OCI-LY1 (cell line): ENCODE measurements around the gene ATXN1.

Experiments used
- H2AFZ ChIP-seq: fragments of 200-600 bp; sonication (generic), shearing (Covaris generic); 2 replicates; pipeline ENCODE4 v1.6.0; 2014; ENCODE audit warnings: antibody characterized with exemption, mild to moderate bottlenecking, low read length
- H3F3A ChIP-seq: fragments of 200-600 bp; sonication (generic), shearing (Covaris generic); 2 replicates; pipeline ENCODE4 v1.6.0; 2014; ENCODE audit warnings: mild to moderate bottlenecking, antibody characterized with exemption, low read length, moderate library complexity; ENCODE audit not compliant: insufficient read depth
- H3K27ac ChIP-seq: fragments of 200-600 bp; sonication (generic); 2 replicates; pipeline ENCODE4 v1.5.1; 2014; ENCODE audit warnings: low read length, mixed run types, mild to moderate bottlenecking, low read depth; ENCODE audit not compliant: poor library complexity, severe bottlenecking
- H3K27me3 ChIP-seq: fragments of 200-600 bp; sonication (generic); 2 replicates; pipeline ENCODE4 v1.6.0; 2014; ENCODE audit warnings: antibody characterized with exemption, mild to moderate bottlenecking, low read length, moderate library complexity; ENCODE audit not compliant: insufficient read depth
- H3K36me3 ChIP-seq: fragments of 200-600 bp; sonication (generic); 2 replicates; pipeline ENCODE4 v1.6.1; 2014; ENCODE audit warnings: mild to moderate bottlenecking, antibody characterized with exemption, low read length, moderate library complexity, mixed read lengths; ENCODE audit not compliant: insufficient read depth
- H3K4me1 ChIP-seq: fragments of 200-600 bp; sonication (generic); 2 replicates; pipeline ENCODE4 v1.5.1; 2014; ENCODE audit warnings: mild to moderate bottlenecking, low read length, moderate library complexity; ENCODE audit not compliant: insufficient read depth, severe bottlenecking
- H3K4me2 ChIP-seq: fragments of 200-600 bp; sonication (generic), shearing (Covaris generic); 2 replicates; pipeline ENCODE4 v1.6.1; 2014; ENCODE audit warnings: low read length
- H3K4me3 ChIP-seq: fragments of 200-600 bp; sonication (generic); 2 replicates; pipeline ENCODE4 v1.5.1; 2014; ENCODE audit warnings: low read length, low read depth, mild to moderate bottlenecking, mixed read lengths; ENCODE audit not compliant: poor library complexity, severe bottlenecking
- H3K79me2 ChIP-seq: fragments of 200-600 bp; shearing (Covaris generic); 2 replicates; pipeline ENCODE4 v1.6.1; 2016; ENCODE audit warnings: mixed run types, low read length, mixed read lengths; ENCODE audit not compliant: insufficient read depth
- H3K9ac ChIP-seq: fragments of 200-600 bp; sonication (generic), shearing (Covaris generic); 2 replicates; pipeline ENCODE4 v1.6.1; 2014; ENCODE audit warnings: mild to moderate bottlenecking, low read length, mixed read lengths
- H3K9me2 ChIP-seq: fragments of 200-600 bp; sonication (generic), shearing (Covaris generic); 2 replicates; pipeline ENCODE4 v1.6.1; 2014; ENCODE audit warnings: low read depth, mild to moderate bottlenecking, low read length, mixed read lengths
- H3K9me3 ChIP-seq: fragments of 200-600 bp; shearing (Covaris generic); 2 replicates; pipeline ENCODE4 v1.6.1; 2014; ENCODE audit warnings: low read length, mixed read lengths
- H4K20me1 ChIP-seq: fragments of 200-600 bp; sonication (generic), shearing (Covaris generic); 2 replicates; pipeline ENCODE4 v1.6.0; 2016; ENCODE audit warnings: mild to moderate bottlenecking, low read length; ENCODE audit not compliant: insufficient read depth
- EZH2 ChIP-seq: fragments of 200-600 bp; sonication (generic), shearing (Covaris generic); IDR thresholded peaks from 2 replicates; pipeline ENCODE4 v1.8.0; 2017; ENCODE audit warnings: borderline replicate concordance, mixed run types, mild to moderate bottlenecking, antibody characterized with exemption, low read length, moderate library complexity, mixed read lengths
- TF ChIP-seq, protein P1 (sequence below): fragments of 200-600 bp; sonication (generic), shearing (Covaris generic); IDR thresholded peaks from 2 replicates; pipeline ENCODE4 v1.5.1; 2017; ENCODE audit warnings: mild to moderate bottlenecking, antibody characterized with exemption, low read length, moderate library complexity, mixed read lengths

ATXN1 gene

GRCh38 chr6:16503970-16504415 lies 257.3 kb downstream of the ATXN1 start:
- no peaks in the 10 kb centered on the region for H3K36me3 ChIP-seq
- no peak overlapping the region for H3K4me2 ChIP-seq
- no peaks in the 10 kb centered on the region for H3F3A ChIP-seq
- no peaks in the 10 kb centered on the region for H3K9me2 ChIP-seq
- no peak overlapping the region for H3K9ac ChIP-seq
- no peaks in the 10 kb centered on the region for H3K9me3 ChIP-seq
- H3K27me3 ChIP-seq, result no peaks in the 10 kb centered on the region
- no peaks in the 10 kb centered on the region for H3K4me1 ChIP-seq
- no peak overlapping the region for H3K4me3 ChIP-seq
- H2AFZ ChIP-seq, result no peak overlapping the region
- H4K20me1 ChIP-seq, result no peaks in the 10 kb centered on the region
- H3K27ac ChIP-seq, result no peak overlapping the region
- no peak for TF ChIP-seq EZH2
- TF ChIP-seq, protein P1, sequence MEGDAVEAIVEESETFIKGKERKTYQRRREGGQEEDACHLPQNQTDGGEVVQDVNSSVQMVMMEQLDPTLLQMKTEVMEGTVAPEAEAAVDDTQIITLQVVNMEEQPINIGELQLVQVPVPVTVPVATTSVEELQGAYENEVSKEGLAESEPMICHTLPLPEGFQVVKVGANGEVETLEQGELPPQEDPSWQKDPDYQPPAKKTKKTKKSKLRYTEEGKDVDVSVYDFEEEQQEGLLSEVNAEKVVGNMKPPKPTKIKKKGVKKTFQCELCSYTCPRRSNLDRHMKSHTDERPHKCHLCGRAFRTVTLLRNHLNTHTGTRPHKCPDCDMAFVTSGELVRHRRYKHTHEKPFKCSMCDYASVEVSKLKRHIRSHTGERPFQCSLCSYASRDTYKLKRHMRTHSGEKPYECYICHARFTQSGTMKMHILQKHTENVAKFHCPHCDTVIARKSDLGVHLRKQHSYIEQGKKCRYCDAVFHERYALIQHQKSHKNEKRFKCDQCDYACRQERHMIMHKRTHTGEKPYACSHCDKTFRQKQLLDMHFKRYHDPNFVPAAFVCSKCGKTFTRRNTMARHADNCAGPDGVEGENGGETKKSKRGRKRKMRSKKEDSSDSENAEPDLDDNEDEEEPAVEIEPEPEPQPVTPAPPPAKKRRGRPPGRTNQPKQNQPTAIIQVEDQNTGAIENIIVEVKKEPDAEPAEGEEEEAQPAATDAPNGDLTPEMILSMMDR, result no peak
- H3K79me2 ChIP-seq, result no peaks in the 10 kb centered on the region

- H3K27ac ChIP-seq, result no peak overlapping the region
- no peak overlapping the region for H3K4me2 ChIP-seq
Observed at GRCh38 chr6:16503241-16503775, 258.0 kb downstream of the ATXN1 start.

DNA sequence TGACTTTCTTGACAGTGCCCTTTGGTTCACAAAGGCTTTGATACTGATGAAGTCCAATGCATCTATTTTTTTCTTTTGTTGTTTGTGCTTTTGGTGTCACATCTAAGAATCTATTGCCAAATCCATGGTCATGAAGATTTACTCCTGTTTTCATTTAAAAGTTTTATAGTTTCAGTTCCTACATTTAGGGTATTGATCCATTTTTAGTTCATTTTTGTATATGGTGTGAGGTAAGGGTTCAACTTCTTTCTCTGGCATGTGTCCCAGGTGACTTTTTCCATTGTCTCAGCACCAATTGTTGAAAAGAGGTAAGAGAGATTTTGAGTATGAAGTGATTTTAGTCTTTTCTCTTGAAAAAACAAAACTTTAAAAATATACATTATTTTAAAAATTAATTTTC lies 262.3 kb downstream of the ATXN1 start:
- Histone ChIP-seq H3K27me3 (no peaks in the 10 kb centered on the region), H3K9ac (no peak overlapping the region), H2AFZ (no peak overlapping the region), H4K20me1 (no peaks in the 10 kb centered on the region), H3K4me3 (no peak overlapping the region), H3K9me2 (no peaks in the 10 kb centered on the region), H3K79me2 (no peaks in the 10 kb centered on the region), H3K27ac (no peak overlapping the region), H3K4me2 (no peak overlapping the region), H3F3A (no peaks in the 10 kb centered on the region), H3K4me1 (no peaks in the 10 kb centered on the region), H3K36me3 (no peaks in the 10 kb centered on the region), H3K9me3 (no peaks in the 10 kb centered on the region)
- TF ChIP-seq, protein P1, result no peak
- no peak for TF ChIP-seq EZH2

More at GRCh38 chr6:16503241-16503775, 258.0 kb downstream of the ATXN1 start:
- Histone ChIP-seq H3F3A (no peaks in the 10 kb centered on the region), H3K79me2 (no peaks in the 10 kb centered on the region), H4K20me1 (no peaks in the 10 kb centered on the region), H3K9ac (no peak overlapping the region), H3K36me3 (no peaks in the 10 kb centered on the region), H3K4me1 (no peaks in the 10 kb centered on the region), H3K9me3 (no peaks in the 10 kb centered on the region), H3K4me3 (no peak overlapping the region), H3K9me2 (no peaks in the 10 kb centered on the region), H3K27me3 (no peaks in the 10 kb centered on the region), H2AFZ (no peak overlapping the region)
- TF ChIP-seq EZH2, result no peak
- TF ChIP-seq, protein P1, result no peak
